Panc1 (cell line): ENCODE measurements around the gene SLU7.

Experiments used
- POLR2AphosphoS5 ChIP-seq: IDR thresholded peaks from 2 replicates; pipeline ENCODE4 v1.6.1; 2012; ENCODE audit warnings: mild to moderate bottlenecking, low read depth, low read length, moderate library complexity
- SIN3A ChIP-seq: IDR thresholded peaks from 2 replicates; pipeline ENCODE4 v1.6.1; 2012; ENCODE audit warnings: low read depth, mild to moderate bottlenecking, low read length, moderate library complexity, borderline replicate concordance; ENCODE audit not compliant: insufficient read depth
- TF ChIP-seq, protein P1 (sequence below): fragments of 450-650 bp; IDR thresholded peaks from 2 replicates; pipeline ENCODE4 v1.5.1; 2017; ENCODE audit warnings: mild to moderate bottlenecking

DNA sequence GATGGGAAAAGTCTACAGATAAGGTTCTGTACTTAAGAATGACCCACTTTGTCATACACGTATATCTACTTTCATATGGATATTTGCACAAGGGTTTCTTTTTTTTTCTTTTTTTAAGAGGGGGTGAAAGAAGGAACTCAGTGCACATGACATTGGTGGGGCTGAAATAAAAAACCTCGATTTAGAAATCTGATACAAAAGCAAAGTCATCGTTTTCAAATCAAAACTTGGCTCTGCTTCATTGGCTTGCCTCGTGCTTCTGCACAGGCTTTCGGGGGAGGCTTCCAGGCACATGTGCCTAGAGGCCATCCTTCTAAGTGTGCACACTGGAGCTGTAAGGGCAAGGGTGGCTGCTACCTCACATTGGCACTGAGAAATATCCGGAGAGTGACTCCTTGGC, 33.9 kb upstream of the SLU7 start:
- TF ChIP-seq, protein P1, sequence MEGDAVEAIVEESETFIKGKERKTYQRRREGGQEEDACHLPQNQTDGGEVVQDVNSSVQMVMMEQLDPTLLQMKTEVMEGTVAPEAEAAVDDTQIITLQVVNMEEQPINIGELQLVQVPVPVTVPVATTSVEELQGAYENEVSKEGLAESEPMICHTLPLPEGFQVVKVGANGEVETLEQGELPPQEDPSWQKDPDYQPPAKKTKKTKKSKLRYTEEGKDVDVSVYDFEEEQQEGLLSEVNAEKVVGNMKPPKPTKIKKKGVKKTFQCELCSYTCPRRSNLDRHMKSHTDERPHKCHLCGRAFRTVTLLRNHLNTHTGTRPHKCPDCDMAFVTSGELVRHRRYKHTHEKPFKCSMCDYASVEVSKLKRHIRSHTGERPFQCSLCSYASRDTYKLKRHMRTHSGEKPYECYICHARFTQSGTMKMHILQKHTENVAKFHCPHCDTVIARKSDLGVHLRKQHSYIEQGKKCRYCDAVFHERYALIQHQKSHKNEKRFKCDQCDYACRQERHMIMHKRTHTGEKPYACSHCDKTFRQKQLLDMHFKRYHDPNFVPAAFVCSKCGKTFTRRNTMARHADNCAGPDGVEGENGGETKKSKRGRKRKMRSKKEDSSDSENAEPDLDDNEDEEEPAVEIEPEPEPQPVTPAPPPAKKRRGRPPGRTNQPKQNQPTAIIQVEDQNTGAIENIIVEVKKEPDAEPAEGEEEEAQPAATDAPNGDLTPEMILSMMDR = no peak
- TF ChIP-seq POLR2AphosphoS5 (no peak), SIN3A (no peak)
